GM19455 (cell line): ENCODE measurements around the gene EDN1.

Source experiments
- ATAC-seq: cut with Tn5 transposase; IDR thresholded peaks from one replicate; pipeline ENCODE4 v1.9.1; 2021; ENCODE audit not compliant: unreplicated experiment

Gene EDN1

GRCh38 chr6:12289933-12290820, at the start of gene EDN1:
TSS of gene EDN1 (plus strand) at chr6:12290361. CDS start at chr6:12290630, 269 bp downstream.
- ATAC-seq, result peak; percentile 92

- ATAC-seq, result no peak
These were observed 48.5 kb upstream of the EDN1 start for GRCh38 chr6:12241493-12242175.

DNA sequence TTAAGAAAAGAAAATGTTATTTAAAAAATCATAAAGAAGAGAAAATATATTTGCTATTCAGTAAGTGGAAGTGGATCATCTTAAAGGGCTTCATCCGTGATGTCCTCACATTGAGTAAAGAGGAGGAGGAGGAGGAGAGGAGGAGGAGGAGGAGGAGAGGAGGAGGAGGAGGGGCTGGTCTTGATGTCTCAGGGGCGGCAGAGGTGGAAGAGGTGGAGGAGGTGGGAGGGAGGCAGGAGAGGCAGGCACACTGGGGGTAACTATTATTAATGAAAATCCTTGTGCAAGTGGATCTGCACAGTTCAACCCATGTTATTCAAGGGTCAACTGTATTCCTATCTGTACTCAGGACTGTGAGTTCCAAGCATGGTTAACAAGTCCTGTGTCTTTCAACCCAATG, 47.0 kb upstream of the EDN1 start:
- ATAC-seq, result no peak

GRCh38 chr6:12245360-12245759, 44.8 kb upstream of the EDN1 start:
- ATAC-seq, result no peak

DNA sequence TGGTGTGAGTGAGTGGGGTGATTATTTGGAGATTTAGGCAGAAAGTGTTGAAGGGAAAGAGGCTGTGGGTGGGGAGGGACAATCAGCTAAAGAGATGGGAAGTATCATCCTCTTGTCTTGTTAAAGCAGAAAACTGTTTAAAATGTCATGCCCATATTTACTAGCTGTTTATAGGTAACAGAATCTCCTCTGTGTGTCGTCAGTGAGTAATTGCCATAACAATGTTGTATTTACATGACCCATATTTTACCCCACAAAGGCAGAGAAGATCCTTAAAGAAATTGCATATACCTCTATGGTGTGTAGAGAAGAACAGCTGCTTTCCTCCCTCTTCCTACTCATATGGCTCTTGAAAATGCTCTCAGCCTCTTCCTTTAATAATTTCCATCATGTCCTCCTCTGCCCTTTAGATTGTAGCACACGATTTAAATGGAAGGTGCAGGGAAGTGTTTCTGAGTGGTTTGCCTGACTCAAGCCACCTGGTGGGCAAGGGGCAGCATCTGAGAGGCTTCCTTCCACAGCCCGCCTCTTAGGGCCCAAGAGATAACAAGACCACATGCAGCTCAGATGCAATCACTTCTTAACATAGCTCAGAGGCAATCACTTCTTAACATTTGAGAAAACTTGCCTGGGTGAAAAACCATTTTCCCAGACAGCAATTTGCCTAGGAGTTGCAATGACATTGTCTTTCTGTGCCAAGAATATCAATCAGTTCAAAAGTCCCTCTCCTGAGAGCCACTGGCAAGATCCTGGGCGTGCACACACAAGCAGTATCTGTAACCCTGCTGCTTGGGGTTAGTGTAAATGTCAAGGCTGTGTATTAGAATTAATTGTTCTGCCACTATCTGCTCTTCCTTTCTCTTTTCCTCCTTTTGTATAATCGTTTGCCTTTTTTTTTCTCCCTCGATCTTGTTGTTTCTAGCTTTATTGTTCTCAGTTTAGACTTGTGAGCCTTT, 44.1 kb upstream of the EDN1 start:
- ATAC-seq, result no peak

DNA sequence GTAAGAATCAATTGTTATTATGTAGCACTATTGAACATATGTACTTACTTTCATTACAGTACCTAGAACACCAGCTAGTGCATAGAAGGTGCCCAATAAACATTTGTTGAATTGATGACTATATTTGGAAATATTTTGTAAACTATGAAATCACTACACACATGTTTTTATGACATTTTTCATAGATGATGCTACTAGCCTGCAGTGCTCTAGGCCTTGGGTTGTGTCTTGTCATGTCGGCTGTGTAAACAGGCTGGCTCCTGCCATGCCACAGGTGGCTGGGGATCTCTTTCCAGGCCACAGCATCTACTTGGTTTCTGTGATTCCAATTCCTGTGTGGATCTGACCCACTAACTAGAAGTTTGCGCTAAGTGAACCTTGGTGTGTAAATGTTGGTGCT, 43.3 kb upstream of the EDN1 start:
- no peak for ATAC-seq

- ATAC-seq, result no peak
These were observed 40.4 kb upstream of the EDN1 start for GRCh38 chr6:12249541-12250382.

DNA sequence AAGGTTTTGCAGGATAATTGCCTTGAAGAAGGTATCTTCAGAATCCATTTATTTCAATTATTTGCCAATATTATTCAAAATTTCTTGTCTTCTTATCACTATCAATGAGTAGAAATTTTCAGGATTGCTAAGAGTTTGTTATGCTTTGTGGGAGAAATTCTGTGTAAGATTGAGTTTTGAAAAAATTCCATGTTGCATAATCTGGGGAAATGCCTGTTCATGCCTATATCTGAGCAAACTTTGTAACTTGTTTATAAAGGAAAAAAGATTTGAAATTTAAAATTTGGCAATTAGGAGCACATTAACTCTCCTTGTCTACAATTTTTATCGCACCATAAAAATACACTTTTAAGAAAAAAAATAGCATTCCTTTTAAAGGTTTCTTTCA, 39.8 kb upstream of the EDN1 start:
- ATAC-seq, result no peak

DNA sequence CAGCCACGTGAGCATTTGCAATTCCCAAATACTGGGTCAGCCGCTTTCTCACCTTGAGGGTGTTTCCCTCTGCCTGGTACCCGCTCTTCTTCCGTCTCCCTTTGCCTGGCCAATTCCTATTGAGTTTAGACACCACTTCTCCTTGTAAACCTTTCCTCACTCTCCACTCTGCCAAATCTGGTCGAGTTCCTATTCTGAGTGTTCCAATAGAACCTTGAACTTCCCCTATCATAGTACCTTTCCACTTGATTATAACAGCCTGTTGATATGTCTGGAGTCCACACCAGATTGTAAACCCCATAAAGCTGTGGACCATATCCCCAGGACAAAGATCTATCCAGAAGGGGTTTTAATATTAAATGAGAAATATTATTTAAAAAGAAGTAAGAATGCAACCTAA, 36.0 kb upstream of the EDN1 start:
- no peak for ATAC-seq

GRCh38 chr6:12258191-12258590, 32.0 kb upstream of the EDN1 start:
- ATAC-seq, result no peak

DNA sequence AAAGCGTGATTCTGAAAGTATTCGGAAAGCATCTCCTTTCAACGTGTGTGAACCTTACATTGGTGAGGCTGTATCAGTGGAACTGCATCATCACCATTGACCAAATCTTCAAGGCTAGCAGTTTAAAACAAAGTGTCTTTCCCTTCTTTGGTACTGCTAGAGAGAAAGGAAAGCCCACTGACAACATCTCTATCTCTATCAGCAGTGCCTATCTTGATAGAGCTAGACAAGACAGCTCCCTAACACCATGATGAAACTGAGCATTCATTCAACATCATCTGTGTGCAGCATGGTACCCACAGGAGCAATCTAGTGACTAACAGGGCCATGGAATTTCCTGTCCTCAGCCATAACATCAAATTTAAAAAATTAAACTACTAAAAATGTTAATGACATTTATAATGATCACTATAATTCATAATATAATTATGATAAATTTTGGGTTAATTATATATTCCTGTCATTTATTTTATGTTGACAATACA, 31.5 kb upstream of the EDN1 start:
- ATAC-seq, result no peak

GRCh38 chr6:12260458-12261093, 29.6 kb upstream of the EDN1 start:
- ATAC-seq, result no peak

DNA sequence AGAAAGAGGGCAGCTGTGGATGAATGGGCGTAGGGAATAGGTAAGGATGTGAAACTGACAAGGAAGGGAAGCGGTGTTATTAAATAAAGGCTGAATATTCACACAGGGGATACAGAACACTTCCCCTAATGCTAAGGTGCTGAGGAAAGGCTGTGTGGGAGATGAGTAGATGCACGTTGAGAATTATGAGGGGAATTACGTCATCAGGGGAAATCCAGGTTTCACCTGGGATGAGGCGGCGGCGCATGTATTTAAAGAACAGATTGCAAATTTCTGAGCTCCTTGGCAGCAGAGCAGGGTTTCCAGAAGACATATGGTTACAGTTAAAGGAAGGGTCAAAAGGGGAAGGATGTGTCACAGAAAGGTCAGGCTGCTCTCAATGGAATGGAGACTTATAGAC, 28.7 kb upstream of the EDN1 start:
- no peak for ATAC-seq

- no peak for ATAC-seq
These were observed 27.7 kb upstream of the EDN1 start for GRCh38 chr6:12262236-12263061.

DNA sequence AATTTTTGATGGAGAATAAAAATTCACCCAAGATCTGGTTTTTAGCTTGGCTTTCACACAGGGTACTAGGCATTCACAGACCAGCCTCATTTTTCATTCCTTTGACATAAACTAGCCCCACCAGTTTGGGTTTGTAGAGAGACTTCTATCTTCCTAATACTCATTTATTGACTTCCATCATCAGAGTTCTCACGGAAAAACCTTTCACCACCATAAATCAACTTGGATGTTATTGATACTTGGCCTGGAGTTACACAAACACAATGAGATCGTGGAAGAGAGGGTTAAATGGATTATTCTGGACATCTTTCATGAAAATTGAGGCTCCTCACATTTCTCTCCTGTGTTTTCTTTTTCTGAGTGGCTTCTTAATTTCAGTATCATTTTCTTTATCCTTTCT, 26.8 kb upstream of the EDN1 start:
- ATAC-seq, result no peak

GRCh38 chr6:12264671-12265070, 25.5 kb upstream of the EDN1 start:
- ATAC-seq, result no peak

DNA sequence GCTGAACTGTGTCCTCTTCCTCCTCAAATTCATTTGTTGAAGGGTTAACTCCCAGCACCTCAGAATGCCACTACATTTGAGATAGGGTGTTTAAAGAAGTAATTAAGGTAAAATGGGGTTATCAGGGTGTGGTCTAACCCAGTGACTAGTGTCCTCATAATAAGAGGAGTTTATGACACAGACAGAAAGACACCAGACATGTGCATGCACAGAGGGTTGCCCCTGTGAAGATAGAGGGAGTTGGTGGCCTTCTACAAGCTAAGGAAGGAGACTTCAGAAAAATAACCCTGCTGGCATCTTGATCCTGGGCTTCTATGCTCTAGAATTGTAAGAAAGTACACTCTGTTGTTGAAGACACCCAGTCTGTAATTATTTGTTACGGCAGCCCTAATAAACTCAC, 24.9 kb upstream of the EDN1 start:
- no peak for ATAC-seq

GRCh38 chr6:12265791-12266190, 24.4 kb upstream of the EDN1 start:
- ATAC-seq, result no peak

DNA sequence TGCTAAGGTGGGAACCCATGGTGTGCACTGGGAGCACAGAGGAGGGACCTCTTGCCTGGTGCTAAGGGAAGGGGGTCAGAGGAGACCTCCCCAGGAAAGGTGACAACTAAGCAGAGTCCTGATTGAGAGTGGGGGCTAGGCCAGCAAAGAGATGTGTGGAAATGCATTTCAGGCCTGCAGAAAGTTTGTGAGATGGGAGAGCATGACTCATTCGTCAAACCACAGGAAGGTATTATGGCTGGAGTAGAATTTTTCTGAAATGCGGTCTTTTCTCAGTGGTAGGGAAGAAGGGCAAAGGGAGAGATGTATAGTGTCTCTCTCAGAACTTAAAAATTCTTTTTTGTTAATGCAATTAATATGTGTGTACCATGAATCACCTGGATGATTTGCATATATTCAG, 23.6 kb upstream of the EDN1 start:
- no peak for ATAC-seq
